Nephron (organoid): ENCODE results near the gene LRRFIP2.
"Not testable (repeated sequence)": the region's sequence is repeated elsewhere in the genome, so short reads cannot be mapped to it uniquely, and the experiment has no call there.

ENCODE experiments used
- H3K27ac Mint-ChIP-seq, 3 experiments: 2 replicates each; pipeline ENCODE4 v1.8.0; 2020; ENCODE audit warnings: mixed read lengths in 3 of 3, mild to moderate bottlenecking in 2 of 3, moderate library complexity in 1 of 3
- H3K27me3 Mint-ChIP-seq: 2 replicates; pipeline ENCODE4 v1.8.0; 2021; ENCODE audit warnings: low read depth, mild to moderate bottlenecking, moderate library complexity, mixed read lengths
- H3K36me3 Mint-ChIP-seq: 2 replicates; pipeline ENCODE4 v1.8.0; 2020; ENCODE audit warnings: low read depth, mixed read lengths
- H3K4me1 Mint-ChIP-seq: 2 replicates; pipeline ENCODE4 v1.8.0; 2020; ENCODE audit warnings: mixed read lengths
- H3K4me3 Mint-ChIP-seq, 3 experiments: 2 replicates each; pipeline ENCODE4 v1.8.0; 2020; ENCODE audit warnings: mild to moderate bottlenecking in 3 of 3, mixed read lengths in 3 of 3, moderate library complexity in 2 of 3
- H3K9me3 Mint-ChIP-seq: 2 replicates; pipeline ENCODE4 v1.8.0; 2020; ENCODE audit warnings: mixed read lengths
- TF ChIP-seq, protein P1 (sequence below), 3 experiments: fragments of 200-600 bp; sonication (generic); IDR thresholded peaks; one replicate each; pipeline ENCODE4 v1.5.0; 2021; ENCODE audit warnings: antibody characterized with exemption in 3 of 3; ENCODE audit not compliant: unreplicated experiment in 3 of 3

LRRFIP2 gene

DNA sequence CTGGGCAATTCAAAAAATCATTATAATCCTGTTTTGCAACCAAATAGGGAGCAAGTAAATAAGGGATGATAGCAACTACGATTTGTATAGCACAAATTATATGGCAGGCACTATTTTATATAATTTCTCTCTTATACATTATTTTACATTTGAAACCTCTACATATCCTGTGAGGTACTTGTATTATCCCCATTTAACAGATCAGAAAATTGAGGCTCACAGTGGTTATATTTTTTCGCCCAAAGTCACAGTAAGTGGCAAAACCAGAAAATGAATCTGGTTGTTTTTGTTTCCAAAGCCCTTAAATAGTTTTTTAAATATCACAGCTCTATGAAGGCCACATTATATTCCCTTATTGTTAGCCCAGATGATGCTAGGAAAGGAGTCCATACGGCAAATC lies 106.8 kb downstream of the LRRFIP2 start:
- no peaks in the 10 kb centered on the region for H3K9me3 Mint-ChIP-seq
- H3K36me3 Mint-ChIP-seq = peaks cover 54% of the 10 kb centered on the region
- H3K27me3 Mint-ChIP-seq = no peaks in the 10 kb centered on the region
- H3K27ac Mint-ChIP-seq = no peak overlapping the region
- H3K4me1 Mint-ChIP-seq = peaks cover 2% of the 10 kb centered on the region
- TF ChIP-seq, protein P1, sequence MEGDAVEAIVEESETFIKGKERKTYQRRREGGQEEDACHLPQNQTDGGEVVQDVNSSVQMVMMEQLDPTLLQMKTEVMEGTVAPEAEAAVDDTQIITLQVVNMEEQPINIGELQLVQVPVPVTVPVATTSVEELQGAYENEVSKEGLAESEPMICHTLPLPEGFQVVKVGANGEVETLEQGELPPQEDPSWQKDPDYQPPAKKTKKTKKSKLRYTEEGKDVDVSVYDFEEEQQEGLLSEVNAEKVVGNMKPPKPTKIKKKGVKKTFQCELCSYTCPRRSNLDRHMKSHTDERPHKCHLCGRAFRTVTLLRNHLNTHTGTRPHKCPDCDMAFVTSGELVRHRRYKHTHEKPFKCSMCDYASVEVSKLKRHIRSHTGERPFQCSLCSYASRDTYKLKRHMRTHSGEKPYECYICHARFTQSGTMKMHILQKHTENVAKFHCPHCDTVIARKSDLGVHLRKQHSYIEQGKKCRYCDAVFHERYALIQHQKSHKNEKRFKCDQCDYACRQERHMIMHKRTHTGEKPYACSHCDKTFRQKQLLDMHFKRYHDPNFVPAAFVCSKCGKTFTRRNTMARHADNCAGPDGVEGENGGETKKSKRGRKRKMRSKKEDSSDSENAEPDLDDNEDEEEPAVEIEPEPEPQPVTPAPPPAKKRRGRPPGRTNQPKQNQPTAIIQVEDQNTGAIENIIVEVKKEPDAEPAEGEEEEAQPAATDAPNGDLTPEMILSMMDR (IDR thresholded peaks at IDR 0.05; ENCODE audit: unreplicated experiment in 3 of 3) = no peak
- H3K4me3 Mint-ChIP-seq = no peak overlapping the region

DNA sequence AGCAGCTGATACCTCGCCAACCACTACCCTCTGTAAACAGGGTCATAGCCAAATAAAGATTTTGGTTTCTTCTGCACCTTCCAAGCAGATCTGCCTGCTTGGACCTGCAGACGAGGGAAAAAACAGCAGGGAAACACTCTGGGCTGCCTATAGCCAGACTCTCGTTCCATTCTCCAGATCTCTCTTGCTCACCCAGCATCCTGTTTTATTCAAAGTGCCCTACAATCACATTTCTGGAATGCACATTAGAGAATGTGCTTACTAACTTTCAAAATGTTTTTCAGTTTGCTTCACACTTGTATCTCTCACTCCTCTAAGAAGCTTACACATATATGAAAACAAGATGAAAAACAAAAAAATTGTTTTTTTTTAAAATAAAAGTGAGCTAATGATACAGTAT lies 109.6 kb downstream of the LRRFIP2 start:
- H3K27me3 Mint-ChIP-seq = no peaks in the 10 kb centered on the region
- TF ChIP-seq, protein P1 (IDR thresholded peaks at IDR 0.05; ENCODE audit: unreplicated experiment in 3 of 3) = no peak
- no peaks in the 10 kb centered on the region for H3K4me1 Mint-ChIP-seq
- H3K27ac Mint-ChIP-seq = no peak overlapping the region
- H3K9me3 Mint-ChIP-seq = no peaks in the 10 kb centered on the region
- H3K4me3 Mint-ChIP-seq = no peak overlapping the region
- peaks cover 61% of the 10 kb centered on the region for H3K36me3 Mint-ChIP-seq

DNA sequence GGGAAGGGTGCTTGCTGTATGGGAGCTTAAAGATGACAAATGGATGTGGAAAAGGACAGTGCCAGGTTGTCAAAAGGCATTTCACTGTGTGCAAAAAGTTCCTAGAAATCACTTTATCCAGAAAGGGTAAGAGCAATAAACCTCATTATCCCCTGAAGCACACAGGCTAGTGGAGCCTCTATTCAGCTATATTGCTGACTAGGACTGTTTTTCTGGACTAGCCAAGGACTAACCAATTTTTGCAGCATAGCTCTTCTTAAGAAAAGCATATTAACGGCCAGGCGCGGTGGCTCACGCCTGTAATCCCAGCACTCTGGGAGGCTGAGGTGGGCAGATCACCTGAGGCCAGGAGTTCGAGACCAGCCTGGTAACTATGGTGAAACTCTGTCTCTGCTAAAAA lies 116.3 kb downstream of the LRRFIP2 start:
- peaks cover 11% of the 10 kb centered on the region for H3K4me1 Mint-ChIP-seq
- H3K36me3 Mint-ChIP-seq = peaks cover 69% of the 10 kb centered on the region
- TF ChIP-seq, protein P1 (IDR thresholded peaks at IDR 0.05; ENCODE audit: unreplicated experiment in 3 of 3) = no peak
- H3K9me3 Mint-ChIP-seq = no peaks in the 10 kb centered on the region
- H3K27ac Mint-ChIP-seq = no peak overlapping the region
- H3K27me3 Mint-ChIP-seq = no peaks in the 10 kb centered on the region
- no peak overlapping the region for H3K4me3 Mint-ChIP-seq

DNA sequence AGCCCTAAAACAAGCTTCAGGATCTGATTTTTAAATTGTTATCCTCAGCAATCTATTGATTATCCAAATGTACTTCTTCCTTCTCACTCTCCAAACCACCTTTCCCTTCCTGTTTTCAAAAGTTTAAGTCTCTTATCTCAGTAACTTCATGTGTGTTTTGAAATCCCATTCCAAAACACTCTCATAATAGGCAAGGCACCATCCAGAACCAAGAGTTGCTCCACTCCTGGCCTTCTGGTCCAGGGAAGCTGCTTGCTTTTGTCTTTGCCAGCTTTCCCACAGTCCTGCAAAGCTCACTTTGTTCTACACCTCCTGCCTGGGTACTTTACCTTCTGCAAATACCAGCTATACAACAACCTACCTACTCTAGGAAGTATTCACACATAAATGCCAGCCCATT lies 117.6 kb downstream of the LRRFIP2 start:
- TF ChIP-seq, protein P1 (IDR thresholded peaks at IDR 0.05; ENCODE audit: unreplicated experiment in 3 of 3) = no peak
- Mint-ChIP-seq H3K27me3 (no peaks in the 10 kb centered on the region), H3K4me3 (no peak overlapping the region), H3K36me3 (peaks cover 65% of the 10 kb centered on the region), H3K4me1 (peaks cover 11% of the 10 kb centered on the region), H3K9me3 (no peaks in the 10 kb centered on the region), H3K27ac (peak overlapping the region in 1 of 3 experiments; percentile 10)

DNA sequence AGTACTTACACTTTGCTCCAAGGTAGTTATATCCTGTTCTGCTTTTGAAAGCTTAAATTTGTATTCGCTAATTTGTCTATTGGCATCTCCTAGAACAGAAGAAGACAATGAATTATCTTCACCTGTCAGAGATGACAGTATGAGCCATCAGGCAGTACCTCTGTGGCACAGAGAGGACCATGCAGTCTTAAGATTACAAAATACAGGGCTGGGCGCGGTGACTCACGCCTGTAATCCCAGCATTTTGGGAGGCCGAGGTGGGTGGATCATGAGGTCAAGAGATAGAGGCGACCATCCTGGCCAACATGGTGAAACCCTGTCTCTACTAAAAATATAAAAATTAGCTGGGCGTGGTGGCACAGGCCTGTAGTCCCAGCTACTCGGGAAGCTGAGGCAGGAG lies 119.3 kb downstream of the LRRFIP2 start:
- H3K9me3 Mint-ChIP-seq, H3K27me3 Mint-ChIP-seq, H3K4me3 Mint-ChIP-seq: not testable (repeated sequence)
- peak overlapping the region in 1 of 3 experiments; percentile 57 for H3K27ac Mint-ChIP-seq
- peaks cover 64% of the 10 kb centered on the region for H3K36me3 Mint-ChIP-seq
- peaks cover 11% of the 10 kb centered on the region for H3K4me1 Mint-ChIP-seq

DNA sequence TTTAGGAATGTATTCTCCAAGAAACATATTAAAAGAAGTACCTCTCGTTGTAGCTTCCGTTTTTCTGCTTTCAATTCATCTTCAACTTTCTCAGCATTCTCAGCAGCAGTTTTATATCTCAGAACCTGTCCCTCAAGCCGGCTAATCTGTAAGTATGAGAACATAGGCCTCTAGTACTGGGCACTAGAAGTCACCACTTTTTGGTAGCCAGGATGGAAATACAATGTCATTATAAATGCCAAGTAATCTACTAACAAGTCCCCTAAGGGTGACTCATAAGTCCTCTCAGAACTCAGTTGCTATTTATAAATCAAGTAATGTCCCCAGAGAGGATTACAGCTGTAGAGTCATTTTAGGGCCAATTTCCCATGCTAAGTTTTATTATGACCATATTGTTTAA lies 120.0 kb downstream of the LRRFIP2 start:
- H3K36me3 Mint-ChIP-seq = peaks cover 67% of the 10 kb centered on the region
- peak overlapping the region in 2 of 3 experiments; percentile 7 to 57 for H3K27ac Mint-ChIP-seq
- H3K4me3 Mint-ChIP-seq = no peak overlapping the region
- peaks cover 11% of the 10 kb centered on the region for H3K4me1 Mint-ChIP-seq
- TF ChIP-seq, protein P1 (IDR thresholded peaks at IDR 0.05; ENCODE audit: unreplicated experiment in 3 of 3) = no peak
- H3K9me3 Mint-ChIP-seq = no peaks in the 10 kb centered on the region
- no peaks in the 10 kb centered on the region for H3K27me3 Mint-ChIP-seq
